Erythroblast (primary cell): Measurements from ENCODE around the gene EVC2.

ENCODE experiments used
- GATA1 ChIP-seq: IDR thresholded peaks from 2 replicates; pipeline ENCODE4 v1.6.1; 2011; ENCODE audit warnings: low read depth, mild to moderate bottlenecking, control low read depth, low read length, moderate library complexity
- POLR2A ChIP-seq: IDR thresholded peaks from 2 replicates; pipeline ENCODE4 v1.6.1; 2011; ENCODE audit warnings: mild to moderate bottlenecking, low read length

DNA sequence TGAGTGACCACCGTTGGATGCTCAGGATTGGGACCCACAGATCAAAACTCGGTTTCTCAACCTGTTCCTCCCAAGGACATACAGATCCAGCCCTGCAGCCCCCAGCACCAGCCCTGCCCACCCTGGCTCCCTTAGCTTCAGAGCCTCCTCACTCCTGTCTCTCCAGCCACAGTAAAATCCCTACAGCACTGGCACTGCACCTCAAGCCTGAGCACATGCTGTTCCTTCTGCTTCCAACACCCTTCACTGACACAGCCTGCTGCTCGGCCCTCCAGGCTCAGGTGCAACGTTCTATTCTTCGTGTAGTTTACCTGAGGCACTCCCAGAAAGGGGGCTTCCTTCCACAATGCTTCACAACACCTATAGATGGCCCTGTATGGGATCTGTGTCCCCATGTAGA, 163.6 kb downstream of the EVC2 start:
- TF ChIP-seq POLR2A (no peak), GATA1 (no peak)
